Calu3 (cell line): Measurements from ENCODE around the gene CCK. TPM values are rescaled to one million over a fixed set of nuclear protein-coding genes. Genes with fewer than 3 reads are reported as not detected.

Source experiments
- BruUV-seq: library from RNA; stranded (reverse); fragments of 400-500 nt; replicated peaks from 2 replicates; lab custom pipeline; 2021; lab: Mats Ljungman, UMichigan
- CTCF ChIA-PET: fragments of 300-600 bp; sonication (Branson Sonifier 250); formaldehyde crosslinking; loops from one replicate; lab custom pipeline; 2022; ENCODE audit warnings: antibody characterized with exemption; lab: Charles Lee
- DNase-seq: peaks from one replicate; pipeline ENCODE4 v3.0.0; 2022
- H3K27ac Mint-ChIP-seq: one replicate; pipeline ENCODE4 v1.8.0; 2022; ENCODE audit warnings: mixed read lengths; ENCODE audit not compliant: unreplicated experiment
- H3K27me3 Mint-ChIP-seq: one replicate; pipeline ENCODE4 v1.8.0; 2022; ENCODE audit warnings: mixed read lengths; ENCODE audit not compliant: unreplicated experiment
- H3K36me3 Mint-ChIP-seq: one replicate; pipeline ENCODE4 v1.8.0; 2022; ENCODE audit warnings: mild to moderate bottlenecking, moderate library complexity, mixed read lengths; ENCODE audit not compliant: insufficient read depth, unreplicated experiment
- H3K4me1 Mint-ChIP-seq: one replicate; pipeline ENCODE4 v1.8.0; 2022; ENCODE audit warnings: mild to moderate bottlenecking, low read depth, mixed read lengths; ENCODE audit not compliant: unreplicated experiment
- H3K4me3 Mint-ChIP-seq: one replicate; pipeline ENCODE4 v1.8.0; 2022; ENCODE audit warnings: mild to moderate bottlenecking, low read depth, moderate library complexity, mixed read lengths; ENCODE audit not compliant: unreplicated experiment
- H3K9me3 Mint-ChIP-seq: one replicate; pipeline ENCODE4 v1.8.0; 2022; ENCODE audit warnings: low read depth, mixed read lengths; ENCODE audit not compliant: unreplicated experiment
- CTCF ChIP-seq: fragments of 200-600 bp; IDR thresholded peaks from one replicate; pipeline ENCODE4 v1.8.0; 2022; ENCODE audit warnings: antibody characterized with exemption; ENCODE audit not compliant: unreplicated experiment
- intact Hi-C: fragments of 100-400 bp; cut with micrococcal nuclease; formaldehyde crosslinking; loops from one replicate; pipeline ENCODE4 v1.10.0; 2022; ENCODE audit not compliant: unreplicated experiment
- total RNA-seq: library from RNA; stranded (reverse); gene quantifications from 2 replicates; pipeline ENCODE4 v1.2.3, GENCODE V29; 2022

Gene CCK
- total RNA-seq, 1 experiment from 2014 or later = not detected

GRCh38 chr3:42229942-42230688 lies 35.9 kb downstream of the CCK start:
- H3K36me3 Mint-ChIP-seq = peaks cover 8% of the 10 kb centered on the region
- no peak overlapping the region for H3K27ac Mint-ChIP-seq
- TF ChIP-seq CTCF = no peak
- DNase-seq = peak; percentile 49
- H3K9me3 Mint-ChIP-seq = peaks cover 3% of the 10 kb centered on the region
- no peak overlapping the region for H3K4me3 Mint-ChIP-seq
- H3K4me1 Mint-ChIP-seq = no peaks in the 10 kb centered on the region
- no TSS peak for BruUV-seq
- peaks cover 27% of the 10 kb centered on the region for H3K27me3 Mint-ChIP-seq
- intact Hi-C loops = loop anchor here (1.0 to 2.0 kb wide), 2 partner anchors 213 to 317 kb away; no protein-coding TSS in a partner anchor
- CTCF ChIA-PET = interaction anchor here (0.6 to 2.3 kb wide), 18 partner anchors 17 to 653 kb away, joined by 3 to 15 read pairs (median 4); partner anchors contain the start of gene VIPR1

- no TSS peak for BruUV-seq
- Mint-ChIP-seq H3K27me3 (peaks cover 20% of the 10 kb centered on the region), H3K4me1 (no peaks in the 10 kb centered on the region), H3K36me3 (peaks cover 11% of the 10 kb centered on the region), H3K27ac (no peak overlapping the region), H3K9me3 (no peaks in the 10 kb centered on the region), H3K4me3 (no peak overlapping the region)
- DNase-seq = no peak
- intact Hi-C loops = no loop called here
- TF ChIP-seq CTCF = no peak
- CTCF ChIA-PET = interaction anchor here (0.6 to 2.3 kb wide), 18 partner anchors 18 to 653 kb away, joined by 3 to 15 read pairs (median 4); partner anchors contain the start of gene VIPR1
Observed at GRCh38 chr3:42229266-42229941, 36.6 kb downstream of the CCK start.

- Mint-ChIP-seq H3K4me1 (no peaks in the 10 kb centered on the region), H3K27ac (no peak overlapping the region), H3K36me3 (peaks cover 15% of the 10 kb centered on the region), H3K9me3 (no peaks in the 10 kb centered on the region), H3K27me3 (peaks cover 14% of the 10 kb centered on the region), H3K4me3 (no peak overlapping the region)
- TF ChIP-seq CTCF = no peak
- CTCF ChIA-PET = interaction anchor here (1.1 to 1.7 kb wide), 4 partner anchors 215 to 654 kb away, joined by 3 to 15 read pairs (median 6); partner anchors contain the start of gene VIPR1
- intact Hi-C loops = no loop called here
- no peak for DNase-seq
- BruUV-seq = no TSS peak
Observed at GRCh38 chr3:42228796-42229195, 37.2 kb downstream of the CCK start.

- CTCF ChIA-PET = no interaction called here
- DNase-seq = no peak
- intact Hi-C loops = no loop called here
- peak overlapping the region; percentile 68 for H3K27ac Mint-ChIP-seq
- peaks cover 11% of the 10 kb centered on the region for H3K27me3 Mint-ChIP-seq
- H3K9me3 Mint-ChIP-seq = no peaks in the 10 kb centered on the region
- H3K36me3 Mint-ChIP-seq = peaks cover 23% of the 10 kb centered on the region
- BruUV-seq = no TSS peak
- H3K4me1 Mint-ChIP-seq = no peaks in the 10 kb centered on the region
- TF ChIP-seq CTCF = no peak
- no peak overlapping the region for H3K4me3 Mint-ChIP-seq
Observed at GRCh38 chr3:42226470-42227425, 39.2 kb downstream of the CCK start.
